ENCODE data around the gene EEA1.
"Not testable (repeated sequence)": the region's sequence is repeated elsewhere in the genome, so short reads cannot be mapped to it uniquely, and the experiment has no call there.

The EEA1 gene

GRCh38 chr12:92928962-92929915 is at the start of gene EEA1:
TSS of gene EEA1 (minus strand) at chr12:92929295. CDS start at chr12:92929066, 229 bp downstream.
- DNase-seq (ENCODE audit: low read depth): peak; percentile 95

DNA sequence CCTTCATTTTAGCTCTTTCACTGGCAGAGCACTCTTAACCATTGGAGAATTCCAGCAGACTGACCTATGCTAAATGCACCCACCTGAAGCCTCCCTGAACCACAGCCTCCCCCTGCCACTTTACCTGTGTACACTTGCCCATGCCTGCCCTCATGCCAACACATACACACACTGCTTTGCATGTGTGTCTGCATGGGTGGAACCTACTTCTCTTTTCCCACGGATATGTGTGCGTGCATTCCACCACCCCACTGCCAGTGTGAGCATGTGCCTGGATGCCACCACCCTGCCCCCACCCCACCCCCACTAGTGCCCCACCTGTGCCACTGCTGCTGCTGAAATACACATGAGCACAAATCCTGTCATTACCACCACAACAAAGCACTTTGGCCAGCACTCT is 49.5 kb upstream of the EEA1 start:
- no peak for DNase-seq (ENCODE audit: low read depth)

DNA sequence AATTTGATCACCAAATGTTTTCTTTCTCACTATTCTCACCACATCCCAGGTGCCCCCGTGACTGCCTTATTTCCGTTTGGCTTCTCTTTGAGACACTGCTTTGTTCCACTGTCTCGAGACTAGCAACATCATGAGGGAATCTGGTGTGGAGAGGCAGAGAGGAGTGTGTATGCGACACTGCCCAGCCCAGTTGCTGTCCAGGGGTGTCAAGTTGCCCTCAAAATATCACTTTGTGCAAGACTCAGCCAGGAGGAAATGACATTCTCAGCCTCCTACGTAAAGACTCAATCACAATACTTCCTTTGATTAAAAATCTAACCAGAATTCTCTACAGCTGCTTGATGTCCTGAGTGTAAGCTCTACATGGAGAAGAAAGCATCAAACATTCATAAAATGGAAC is 48.2 kb upstream of the EEA1 start:
- no peak for DNase-seq (ENCODE audit: low read depth)

GRCh38 chr12:92974759-92975158 is 45.7 kb upstream of the EEA1 start:
- no peak for DNase-seq (ENCODE audit: low read depth)

- no peak for DNase-seq (ENCODE audit: low read depth)
Observed at GRCh38 chr12:92973614-92974013, 44.5 kb upstream of the EEA1 start.

DNA sequence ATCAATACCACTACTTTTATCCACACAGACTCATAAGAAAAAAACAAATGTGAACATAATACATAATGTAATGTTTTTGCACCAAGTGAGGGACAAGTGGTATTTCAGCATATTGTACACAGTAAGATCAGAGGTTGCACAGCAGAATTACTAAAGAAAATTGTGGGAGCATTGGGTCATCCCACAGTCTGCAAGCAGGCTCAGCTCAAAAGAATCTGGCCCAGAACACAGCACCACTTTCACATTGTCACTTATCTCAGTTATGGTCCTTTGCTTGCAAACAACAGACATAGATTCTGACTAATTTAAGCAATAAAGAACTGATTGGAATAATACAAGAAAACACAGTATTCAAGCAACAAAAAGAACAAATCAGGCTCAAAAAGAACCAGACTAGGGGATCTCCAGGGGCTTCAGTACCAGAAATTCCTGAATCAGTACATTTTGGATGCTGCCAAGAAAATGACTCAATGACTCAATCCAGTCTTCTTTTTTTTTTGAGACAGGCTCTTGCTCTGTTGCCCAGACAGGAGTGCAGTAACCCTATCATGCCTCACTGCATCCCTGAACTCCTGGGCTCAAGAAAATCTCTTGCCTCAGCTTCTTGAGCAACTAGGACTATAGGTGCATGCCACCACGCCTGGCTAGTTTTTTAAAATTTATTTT is 42.9 kb upstream of the EEA1 start:
- no peak for DNase-seq (ENCODE audit: low read depth)

DNA sequence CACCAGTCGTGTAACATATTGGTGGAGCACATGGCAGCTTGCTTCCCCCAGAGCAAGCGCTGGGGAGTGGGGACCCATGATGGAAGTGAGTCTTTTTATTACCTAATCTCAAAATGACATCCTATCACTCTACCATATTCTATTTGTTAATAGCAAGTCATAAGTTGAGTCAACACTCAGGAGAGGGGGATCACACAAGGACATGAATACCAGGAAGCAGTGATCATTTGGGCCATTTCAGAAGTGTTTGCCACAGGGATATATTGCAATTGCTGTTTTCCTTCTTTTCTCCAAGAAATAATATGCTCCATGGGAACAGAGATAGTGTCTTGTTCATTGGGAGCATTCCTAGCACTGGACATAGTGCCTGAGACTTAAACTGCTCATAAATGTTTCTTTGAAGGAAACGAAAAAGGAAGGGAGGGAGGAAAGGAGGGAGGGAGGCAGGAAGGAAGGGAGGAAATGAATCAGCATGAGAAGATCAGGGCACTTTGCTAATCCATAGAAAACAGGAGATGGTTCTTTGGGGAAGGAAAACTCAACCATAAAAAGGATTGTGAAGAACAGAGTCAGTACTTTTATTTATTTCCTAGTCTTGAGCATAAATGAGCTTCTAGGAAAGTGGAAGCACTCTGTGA is 39.2 kb upstream of the EEA1 start:
- DNase-seq (ENCODE audit: low read depth): no peak

GRCh38 chr12:92964378-92964777 is 35.3 kb upstream of the EEA1 start:
- DNase-seq (ENCODE audit: low read depth): not testable (repeated sequence)

DNA sequence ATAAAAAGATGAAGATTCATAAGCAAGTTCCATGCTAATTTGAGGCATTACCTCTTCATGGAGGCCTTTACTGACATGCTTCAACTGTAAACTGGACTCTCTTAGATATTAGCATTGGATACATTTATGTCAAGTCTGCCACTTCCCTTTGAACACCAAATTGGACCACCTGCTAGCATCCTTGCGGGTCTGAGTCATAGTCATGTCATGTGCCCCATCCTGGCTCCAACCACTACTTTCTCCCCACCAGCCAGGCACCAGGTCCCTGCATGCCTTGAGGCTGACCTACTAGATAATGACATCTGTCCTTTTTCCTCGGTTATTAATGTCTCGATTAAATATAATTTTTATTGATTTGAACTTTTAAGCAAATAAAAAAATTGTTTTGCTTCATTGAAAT is 32.9 kb upstream of the EEA1 start:
- DNase-seq (ENCODE audit: low read depth): no peak

DNA sequence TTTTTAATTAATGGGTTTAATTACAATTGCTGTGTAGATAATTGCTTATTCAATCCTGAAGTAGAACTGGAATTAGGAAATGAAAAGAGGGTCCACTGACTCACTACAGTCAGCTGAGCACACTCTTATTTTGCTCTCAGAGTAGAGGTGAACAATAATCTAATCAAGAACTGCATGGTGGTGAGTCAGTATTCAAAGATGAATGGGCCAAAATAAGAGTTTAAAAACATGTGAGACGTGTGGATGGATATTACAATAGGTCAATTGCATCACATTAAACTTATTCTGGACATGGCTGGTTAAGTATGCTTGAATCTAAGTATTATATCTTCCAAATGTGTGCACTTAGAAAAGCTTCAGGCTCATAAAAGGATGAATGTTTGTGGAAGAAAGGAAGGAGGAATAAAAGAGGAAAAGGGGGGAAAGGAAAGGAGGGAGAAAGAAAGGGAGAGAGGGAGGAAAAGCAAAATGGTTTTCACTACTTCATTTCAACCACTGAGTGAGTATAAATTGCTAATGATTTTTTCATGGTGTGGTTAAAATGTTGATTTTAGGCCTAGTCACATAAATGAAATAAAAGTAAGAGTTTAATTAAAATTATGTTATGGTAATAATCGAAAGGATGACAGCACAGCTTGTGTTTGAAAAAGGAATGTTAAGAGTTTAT is 27.0 kb upstream of the EEA1 start:
- DNase-seq (ENCODE audit: low read depth): no peak

GRCh38 chr12:92953747-92954146 is 24.7 kb upstream of the EEA1 start:
- DNase-seq (ENCODE audit: low read depth): no peak

GRCh38 chr12:92952394-92952793 is 23.3 kb upstream of the EEA1 start:
- DNase-seq (ENCODE audit: low read depth): no peak

- DNase-seq (ENCODE audit: low read depth): no peak
Observed at GRCh38 chr12:92951006-92951405, 21.9 kb upstream of the EEA1 start.

- DNase-seq (ENCODE audit: low read depth): no peak
Observed at GRCh38 chr12:92950011-92950410, 20.9 kb upstream of the EEA1 start.

- DNase-seq (ENCODE audit: low read depth): no peak
Observed at GRCh38 chr12:92949466-92949865, 20.4 kb upstream of the EEA1 start.

DNA sequence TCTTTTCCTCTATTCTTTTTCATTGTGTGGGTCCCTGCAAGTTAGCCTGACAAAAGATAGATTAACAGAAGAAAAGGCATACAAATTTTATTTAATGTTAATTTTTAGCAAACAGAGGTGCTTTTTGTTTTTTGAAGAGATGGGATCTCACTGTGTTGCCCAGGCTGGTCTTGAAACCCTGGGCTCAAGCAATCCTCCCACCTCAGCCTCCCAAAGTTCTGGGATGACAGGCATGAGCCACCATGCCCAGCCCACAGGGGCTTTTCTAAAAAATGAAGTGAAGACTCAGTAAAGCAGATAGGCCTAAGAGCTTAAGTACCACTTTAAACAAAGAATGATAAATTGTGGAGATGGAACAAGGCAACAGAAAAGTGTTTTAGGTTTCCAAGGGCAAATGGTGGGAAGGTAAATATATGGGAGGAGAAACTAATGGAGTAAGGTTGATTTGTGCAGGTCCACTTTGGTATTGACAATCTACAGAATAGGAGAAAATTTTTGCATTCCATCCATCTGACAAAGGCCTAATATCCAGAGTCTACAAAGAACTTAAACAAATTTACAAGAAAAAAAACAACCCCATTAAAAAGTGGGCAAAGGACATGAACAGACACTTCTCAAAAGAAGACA is 18.6 kb upstream of the EEA1 start:
- DNase-seq (ENCODE audit: low read depth): no peak

- no peak for DNase-seq (ENCODE audit: low read depth)
Observed at GRCh38 chr12:92945659-92946220, 16.6 kb upstream of the EEA1 start.

- no peak for DNase-seq (ENCODE audit: low read depth)
Observed at GRCh38 chr12:92943482-92944250, 14.6 kb upstream of the EEA1 start.

- no peak for DNase-seq (ENCODE audit: low read depth)
Observed at GRCh38 chr12:92942905-92943304, 13.8 kb upstream of the EEA1 start.

- no peak for DNase-seq (ENCODE audit: low read depth)
Observed at GRCh38 chr12:92939116-92939515, 10.0 kb upstream of the EEA1 start.

DNA sequence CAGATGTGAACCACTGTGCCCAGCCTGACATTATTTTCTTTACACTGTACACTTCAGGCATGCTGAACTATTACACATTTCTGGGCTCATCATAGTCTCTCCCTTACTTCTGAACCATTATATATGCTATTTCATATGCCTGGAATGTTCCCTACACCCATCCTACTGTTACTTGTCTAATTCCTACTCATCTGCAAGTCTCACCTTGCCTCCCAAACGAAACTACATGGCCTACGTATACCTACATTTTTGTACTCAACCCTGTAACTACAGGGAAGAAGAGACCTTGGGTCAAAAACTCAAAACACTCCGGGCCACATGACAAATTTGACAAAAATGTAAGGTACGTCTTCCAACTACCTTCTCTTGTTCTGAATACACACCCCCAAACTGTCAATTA is 9.5 kb upstream of the EEA1 start:
- DNase-seq (ENCODE audit: low read depth): no peak
